ENCODE measurements around the gene GNAZ. TPM values are rescaled to one million over a fixed set of nuclear protein-coding genes. Genes with fewer than 3 reads are reported as not detected.

GNAZ gene
- total and polyA plus RNA-seq, 2 donors (not counting 1 experiment from before 2014, with no cell fraction given), result 2.8 to 9.1 TPM

- Mint-ChIP-seq H3K9me3 (ENCODE audit: insufficient read depth) (peaks cover 4% of the 10 kb centered on the region), H3K4me3 (peak overlapping the region; percentile 36), H3K27ac (peak overlapping the region; percentile 79), H3K27me3 (no peaks in the 10 kb centered on the region), H3K4me1 (peaks cover 51% of the 10 kb centered on the region)
- Histone ChIP-seq H3K27me3 (replicated peaks in 1 of 4; ENCODE audit: control extremely low read depth in 1 of 4, control insufficient read depth in 3 of 4, insufficient read depth in 4 of 4, low read length in 3 of 4) (no peaks in the 10 kb centered on the region), H3K9me3 (ENCODE audit: control extremely low read depth in 1 of 3, control insufficient read depth in 2 of 3, insufficient read depth in 1 of 3, low read length in 2 of 3) (peaks cover 0 to 10% (median 0%) of the 10 kb centered on the region in 3 donors), H3K4me2 (replicated peaks; ENCODE audit: low read depth, low read length, poor library complexity, severe bottlenecking) (peak overlapping the region; percentile 60), H3K27ac (ENCODE audit: low read length in 2 of 2) (peak overlapping the region; percentile 83 to 86), H3K36me3 (replicated peaks in 1 of 2; ENCODE audit: control extremely low read depth in 1 of 2, control insufficient read depth in 1 of 2, extremely low read depth in 1 of 2, insufficient read depth in 2 of 2, low read length in 1 of 2) (no peaks in the 10 kb centered on the region), H3K4me1 (ENCODE audit: control insufficient read depth in 2 of 2, insufficient read depth in 2 of 2, low read length in 2 of 2) (peaks cover 46 to 55% of the 10 kb centered on the region in 2 donors), H3K79me2 (ENCODE audit: control insufficient read depth, insufficient read depth, low read length) (no peaks in the 10 kb centered on the region), H2AFZ (ENCODE audit: insufficient read depth, low read depth, low read length, poor library complexity, severe bottlenecking) (peak overlapping the region; percentile 57), H3K4me3 (ENCODE audit: control extremely low read depth in 1 of 5, extremely low read depth in 1 of 5, insufficient read depth in 1 of 5, low read depth in 2 of 5, low read length in 4 of 5) (no peak overlapping the region), H4K20me1 (ENCODE audit: control insufficient read depth, insufficient read depth, low read length, poor library complexity, severe bottlenecking) (no peaks in the 10 kb centered on the region), H3K9ac (ENCODE audit: low read length) (no peak overlapping the region)
- TF ChIP-seq, protein P1, sequence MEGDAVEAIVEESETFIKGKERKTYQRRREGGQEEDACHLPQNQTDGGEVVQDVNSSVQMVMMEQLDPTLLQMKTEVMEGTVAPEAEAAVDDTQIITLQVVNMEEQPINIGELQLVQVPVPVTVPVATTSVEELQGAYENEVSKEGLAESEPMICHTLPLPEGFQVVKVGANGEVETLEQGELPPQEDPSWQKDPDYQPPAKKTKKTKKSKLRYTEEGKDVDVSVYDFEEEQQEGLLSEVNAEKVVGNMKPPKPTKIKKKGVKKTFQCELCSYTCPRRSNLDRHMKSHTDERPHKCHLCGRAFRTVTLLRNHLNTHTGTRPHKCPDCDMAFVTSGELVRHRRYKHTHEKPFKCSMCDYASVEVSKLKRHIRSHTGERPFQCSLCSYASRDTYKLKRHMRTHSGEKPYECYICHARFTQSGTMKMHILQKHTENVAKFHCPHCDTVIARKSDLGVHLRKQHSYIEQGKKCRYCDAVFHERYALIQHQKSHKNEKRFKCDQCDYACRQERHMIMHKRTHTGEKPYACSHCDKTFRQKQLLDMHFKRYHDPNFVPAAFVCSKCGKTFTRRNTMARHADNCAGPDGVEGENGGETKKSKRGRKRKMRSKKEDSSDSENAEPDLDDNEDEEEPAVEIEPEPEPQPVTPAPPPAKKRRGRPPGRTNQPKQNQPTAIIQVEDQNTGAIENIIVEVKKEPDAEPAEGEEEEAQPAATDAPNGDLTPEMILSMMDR (IDR thresholded peaks at IDR 0.05), result no peak
- no peak for TF ChIP-seq EZH2 (IDR thresholded peaks at IDR 0.05; ENCODE audit: borderline replicate concordance, insufficient read depth, low read depth, low read length, poor library complexity, severe bottlenecking)
- POLR2A ChIA-PET, result no interaction called here
- WGBS (ENCODE audit: insufficient coverage), result 86% methylated on average over 4 of the region's 10 CpGs
- CTCF ChIA-PET, result interaction anchor here (0.6 to 2.0 kb wide), 2 partner anchors 75 to 271 kb away, joined by 3 to 9 read pairs; no protein-coding TSS in a partner anchor
- intact Hi-C loops (cut with micrococcal nuclease), result no loop called here
- ATAC-seq (ENCODE audit: low read depth) (peak; percentile 56), DNase-seq (peak; percentile 60)
Measured at GRCh38 chr22:23034621-23035556, 35.4 kb upstream of the GNAZ start.

Data from B cell (primary cell).